Trophoblast cell (in vitro differentiated cells and primary cell): Measurements from ENCODE around the gene RTN1.
"Not testable (repeated sequence)": the region's sequence is repeated elsewhere in the genome, so short reads cannot be mapped to it uniquely, and the experiment has no call there.

Experiments used
- DNase-seq, 2 donors: peaks; one replicate each; pipeline ENCODE4 v3.0.0-alpha.2; 2016
- H2AFZ ChIP-seq: 2 replicates; pipeline ENCODE4 v1.6.1; 2013; ENCODE audit warnings: low read length, moderate library complexity, mild to moderate bottlenecking; ENCODE audit not compliant: insufficient read depth, poor library complexity
- H2AK5ac ChIP-seq: 2 replicates; pipeline ENCODE4 v1.6.1; 2013; ENCODE audit warnings: mild to moderate bottlenecking, low read length
- H2BK120ac ChIP-seq: 2 replicates; pipeline ENCODE4 v1.6.1; 2013; ENCODE audit warnings: low read length, mild to moderate bottlenecking, moderate library complexity; ENCODE audit not compliant: insufficient read depth, poor library complexity
- H2BK12ac ChIP-seq: 2 replicates; pipeline ENCODE4 v1.6.1; 2013; ENCODE audit warnings: mild to moderate bottlenecking, low read length, moderate library complexity
- H2BK5ac ChIP-seq: 2 replicates; pipeline ENCODE4 v1.6.1; 2013; ENCODE audit warnings: low read length, low read depth, moderate library complexity, mild to moderate bottlenecking; ENCODE audit not compliant: poor library complexity
- H3K14ac ChIP-seq: 2 replicates; pipeline ENCODE4 v1.6.1; 2013; ENCODE audit warnings: mild to moderate bottlenecking, low read length
- H3K18ac ChIP-seq: 2 replicates; pipeline ENCODE4 v1.6.1; 2013; ENCODE audit warnings: mild to moderate bottlenecking, low read length
- H3K23ac ChIP-seq: 2 replicates; pipeline ENCODE4 v1.6.1; 2013; ENCODE audit warnings: low read length
- H3K27ac ChIP-seq: 2 replicates; pipeline ENCODE4 v1.5.1; 2013; ENCODE audit warnings: low read depth, mild to moderate bottlenecking, inconsistent platforms, low read length, moderate library complexity
- H3K27me3 ChIP-seq: 2 replicates; pipeline ENCODE4 v1.6.1; 2013; ENCODE audit warnings: inconsistent platforms, mild to moderate bottlenecking, low read length, moderate library complexity; ENCODE audit not compliant: insufficient read depth
- H3K36me3 ChIP-seq, 2 experiments: 1 replicate in 1 of 2; 2 replicates in 1 of 2; pipeline ENCODE4 v1.6.1; 2013; ENCODE audit warnings: low read length in 2 of 2, mild to moderate bottlenecking in 2 of 2, moderate library complexity in 1 of 2; ENCODE audit not compliant: insufficient read depth in 2 of 2, control insufficient read depth in 1 of 2
- H3K4ac ChIP-seq: 2 replicates; pipeline ENCODE4 v1.6.1; 2013; ENCODE audit warnings: low read depth, mild to moderate bottlenecking, low read length, moderate library complexity
- H3K4me1 ChIP-seq, 2 experiments: 1 replicate in 1 of 2; 2 replicates in 1 of 2; pipeline ENCODE4 v1.6.1; 2013; ENCODE audit warnings: low read length in 2 of 2, mild to moderate bottlenecking in 2 of 2, moderate library complexity in 1 of 2; ENCODE audit not compliant: insufficient read depth in 2 of 2, control insufficient read depth in 1 of 2
- H3K4me2 ChIP-seq: 2 replicates; pipeline ENCODE4 v1.6.1; 2013; ENCODE audit warnings: inconsistent platforms, mild to moderate bottlenecking, low read length, moderate library complexity
- H3K4me3 ChIP-seq: 2 replicates; pipeline ENCODE4 v1.5.1; 2013; ENCODE audit warnings: mild to moderate bottlenecking, low read depth, low read length, inconsistent platforms
- H3K79me1 ChIP-seq: one replicate; pipeline ENCODE4 v1.6.1; 2013; ENCODE audit warnings: low read length
- H3K79me2 ChIP-seq: 2 replicates; pipeline ENCODE4 v1.6.1; 2013; ENCODE audit warnings: low read length, mild to moderate bottlenecking; ENCODE audit not compliant: control insufficient read depth, insufficient read depth, poor library complexity
- H3K9ac ChIP-seq: 2 replicates; pipeline ENCODE4 v1.6.1; 2013; ENCODE audit warnings: mild to moderate bottlenecking, low read length
- H3K9me3 ChIP-seq: 2 replicates; pipeline ENCODE4 v1.6.1; 2013; ENCODE audit warnings: low read depth, mild to moderate bottlenecking, control low read depth, inconsistent platforms, low read length; ENCODE audit not compliant: insufficient read depth
- H4K12ac ChIP-seq: 2 replicates; pipeline ENCODE4 v1.6.1; 2013; ENCODE audit warnings: low read depth, mild to moderate bottlenecking, low read length, moderate library complexity
- H4K8ac ChIP-seq: 2 replicates; pipeline ENCODE4 v1.6.1; 2013; ENCODE audit warnings: low read depth, mild to moderate bottlenecking, low read length, moderate library complexity
- H4K91ac ChIP-seq: one replicate; pipeline ENCODE4 v1.6.1; 2013; ENCODE audit warnings: low read depth, mild to moderate bottlenecking, low read length, moderate library complexity
- WGBS: extraction: QIAGEN DNeasy Blood & Tissue Kit; methylation state at CpG from one replicate; pipeline ENCODE4 v1.1.7; 2013; ENCODE audit warnings: missing lambda C conversion rate; ENCODE audit not compliant: insufficient read length, insufficient coverage; ENCODE audit errors: extremely low coverage; 5-methylcytosine and 5-hydroxymethylcytosine counted together

RTN1 gene

DNA sequence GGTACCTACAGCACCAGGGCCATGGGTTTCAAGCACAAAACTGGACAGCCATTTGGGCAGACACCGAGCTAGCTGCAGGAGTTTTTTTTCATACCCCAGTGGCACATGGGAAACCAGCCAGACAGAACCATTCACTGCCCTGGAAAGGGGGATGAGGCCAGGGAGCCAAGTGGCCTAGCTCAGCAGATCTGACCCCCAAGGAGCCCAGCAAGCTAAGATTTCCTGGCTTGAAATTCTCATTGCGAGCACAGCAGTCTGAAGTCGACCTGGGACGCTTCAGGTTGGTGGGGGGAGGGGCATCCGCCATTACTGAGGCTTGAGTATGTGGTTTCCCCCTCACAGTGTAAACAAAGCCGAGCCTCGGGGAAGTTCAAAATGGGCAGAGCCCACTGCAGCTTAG is 212.8 kb downstream of the RTN1 start:
- H3K79me2 ChIP-seq: no peaks in the 10 kb centered on the region
- no peak overlapping the region for H2BK5ac ChIP-seq
- H3K27me3 ChIP-seq: no peaks in the 10 kb centered on the region
- H3K23ac ChIP-seq: no peak overlapping the region
- no peak overlapping the region for H3K27ac ChIP-seq
- no peak overlapping the region for H3K4me3 ChIP-seq
- H3K4me2 ChIP-seq: no peak overlapping the region
- H3K9me3 ChIP-seq: no peaks in the 10 kb centered on the region
- no peak overlapping the region for H2BK120ac ChIP-seq
- no peaks in the 10 kb centered on the region for H3K36me3 ChIP-seq
- no peak overlapping the region for H3K18ac ChIP-seq
- no peak overlapping the region for H4K12ac ChIP-seq
- H2AFZ ChIP-seq: no peak overlapping the region
- no peak overlapping the region for H3K4ac ChIP-seq
- no peak overlapping the region for H2AK5ac ChIP-seq
- H4K91ac ChIP-seq: no peak overlapping the region
- H3K14ac ChIP-seq: no peak overlapping the region
- H3K4me1 ChIP-seq: no peaks in the 10 kb centered on the region
- no peak for DNase-seq
- no peaks in the 10 kb centered on the region for H3K79me1 ChIP-seq
- no CpG with 5 or more reads among the region's 7 CpGs for WGBS
- H2BK12ac ChIP-seq: no peak overlapping the region
- no peak overlapping the region for H3K9ac ChIP-seq
- no peak overlapping the region for H4K8ac ChIP-seq

DNA sequence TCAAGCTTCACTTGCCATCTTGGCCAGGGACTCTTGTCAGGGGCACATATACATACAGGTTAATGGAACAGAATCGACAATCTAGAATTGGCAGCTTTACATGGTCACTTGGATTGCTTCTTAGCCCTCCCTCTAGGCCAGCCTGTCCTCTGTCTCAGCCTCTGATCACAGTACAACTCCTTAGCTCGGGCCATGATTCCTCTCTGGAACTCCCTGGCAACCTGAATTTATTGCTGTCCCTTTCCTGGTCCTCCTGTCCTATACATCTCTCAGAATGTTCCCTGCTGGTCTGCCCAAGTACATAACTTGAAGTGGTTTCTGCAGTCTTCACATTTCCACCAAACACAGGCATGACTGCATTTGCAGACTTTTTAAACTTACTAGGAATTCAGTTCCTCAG is 214.1 kb downstream of the RTN1 start:
- no peak overlapping the region for H2AK5ac ChIP-seq
- H3K79me1 ChIP-seq: no peaks in the 10 kb centered on the region
- no peak overlapping the region for H4K8ac ChIP-seq
- H3K27me3 ChIP-seq: no peaks in the 10 kb centered on the region
- no peak overlapping the region for H2AFZ ChIP-seq
- no peak overlapping the region for H3K9ac ChIP-seq
- H3K4ac ChIP-seq: no peak overlapping the region
- no peak overlapping the region for H2BK120ac ChIP-seq
- no peak overlapping the region for H3K27ac ChIP-seq
- H3K4me3 ChIP-seq: no peak overlapping the region
- no peaks in the 10 kb centered on the region for H3K36me3 ChIP-seq
- peak overlapping the region; percentile 30 for H4K12ac ChIP-seq
- no peak overlapping the region for H3K14ac ChIP-seq
- H3K79me2 ChIP-seq: no peaks in the 10 kb centered on the region
- H4K91ac ChIP-seq: no peak overlapping the region
- no peaks in the 10 kb centered on the region for H3K4me1 ChIP-seq
- no CpG with 5 or more reads among the region's 2 CpGs for whole genome bisulfite sequencing
- H3K4me2 ChIP-seq: no peak overlapping the region
- H3K18ac ChIP-seq: no peak overlapping the region
- no peak for DNase-seq
- no peak overlapping the region for H2BK12ac ChIP-seq
- H2BK5ac ChIP-seq: no peak overlapping the region
- H3K9me3 ChIP-seq: peaks cover under 1% of the 10 kb centered on the region
- H3K23ac ChIP-seq: no peak overlapping the region

DNA sequence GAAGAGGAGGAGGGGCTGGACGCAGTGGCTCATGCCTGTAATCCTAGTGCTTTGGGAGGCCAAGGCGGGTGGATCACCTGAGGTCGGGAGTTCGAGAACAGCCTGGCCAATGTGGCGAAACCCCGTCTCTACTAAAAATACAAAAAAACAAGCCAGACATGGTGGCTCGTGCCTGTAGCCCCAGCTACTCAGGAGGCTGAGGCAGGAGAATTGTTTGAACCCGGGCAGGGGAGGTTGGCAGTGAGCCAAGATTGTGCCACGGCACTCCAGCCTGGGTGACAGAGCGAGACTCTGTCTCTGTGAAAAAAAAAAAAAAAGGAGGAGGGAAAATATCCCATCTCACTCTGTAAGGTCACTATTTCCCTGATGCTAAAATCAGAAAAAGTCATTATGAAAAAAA is 216.4 kb downstream of the RTN1 start:
- not testable (repeated sequence) for H3K14ac ChIP-seq

DNA sequence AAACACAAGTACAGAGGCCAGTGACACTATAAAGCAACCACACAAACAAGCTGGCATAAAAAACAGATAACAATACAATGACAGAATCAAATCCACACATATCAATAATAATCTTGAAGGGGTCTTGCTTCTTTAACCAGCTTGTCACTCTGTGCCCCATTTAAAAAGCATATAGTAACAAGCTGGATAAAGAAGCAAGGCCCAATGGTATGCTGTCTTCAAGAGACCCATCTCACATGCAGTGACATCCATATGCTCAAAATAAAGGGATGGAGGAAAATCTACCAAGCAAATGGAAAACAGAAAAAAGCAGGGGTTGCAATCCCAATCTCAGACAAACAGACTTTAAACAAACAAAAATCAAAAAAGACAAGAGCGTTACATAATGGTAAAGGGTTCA is 223.7 kb downstream of the RTN1 start:
- H4K12ac ChIP-seq, H3K4me3 ChIP-seq: not testable (repeated sequence)

More for the DNA sequence above, 216.4 kb downstream of the RTN1 start:
- DNase-seq, H3K36me3 ChIP-seq, H4K91ac ChIP-seq, H2AK5ac ChIP-seq, H2BK12ac ChIP-seq, H3K9me3 ChIP-seq, H3K9ac ChIP-seq, H2BK120ac ChIP-seq, H2BK5ac ChIP-seq, H3K4me2 ChIP-seq, H3K79me2 ChIP-seq, H3K27me3 ChIP-seq, H3K27ac ChIP-seq, H3K4me3 ChIP-seq, H3K18ac ChIP-seq, H3K79me1 ChIP-seq, H3K4ac ChIP-seq, H3K23ac ChIP-seq, H4K8ac ChIP-seq, H3K4me1 ChIP-seq, H2AFZ ChIP-seq, H4K12ac ChIP-seq: not testable (repeated sequence)
- no CpG with 5 or more reads among the region's 10 CpGs for WGBS

More for the DNA sequence above, 223.7 kb downstream of the RTN1 start:
- H3K9me3 ChIP-seq: peaks cover 11% of the 10 kb centered on the region
- not testable (repeated sequence) for H3K18ac ChIP-seq, H3K4ac ChIP-seq, H2BK120ac ChIP-seq, H2AFZ ChIP-seq, H3K79me2 ChIP-seq, H2BK5ac ChIP-seq, H3K36me3 ChIP-seq, H3K27ac ChIP-seq, H3K9ac ChIP-seq, H3K4me1 ChIP-seq, H2BK12ac ChIP-seq, H4K91ac ChIP-seq, H3K23ac ChIP-seq, H3K4me2 ChIP-seq, H4K8ac ChIP-seq, H3K79me1 ChIP-seq, H3K27me3 ChIP-seq, DNase-seq, H2AK5ac ChIP-seq, H3K14ac ChIP-seq
- WGBS: no CpG with 5 or more reads among the region's 1 CpG
